Neural cell (in vitro differentiated cells): ENCODE data around the gene POLR3C. TPM values are rescaled to one million over a fixed set of nuclear protein-coding genes. Genes with fewer than 3 reads are reported as not detected.

ENCODE experiments used
- H2AFZ ChIP-seq: fragments of 200-600, 300-800 bp; sonication (generic), shearing (Covaris generic); 2 replicates; pipeline ENCODE4 v1.6.0; 2014; ENCODE audit warnings: low read depth, mild to moderate bottlenecking, antibody characterized with exemption, low read length, moderate library complexity
- H3F3A ChIP-seq: fragments of 200-600 bp; shearing (Covaris generic); 2 replicates; pipeline ENCODE4 v1.6.1; 2016; ENCODE audit warnings: mild to moderate bottlenecking, moderate library complexity, mixed read lengths, antibody characterized with exemption, low read length; ENCODE audit not compliant: insufficient read depth, poor library complexity, severe bottlenecking
- H3K27ac ChIP-seq: fragments of 200-600, 300-800 bp; sonication (generic), shearing (Covaris generic); 2 replicates; pipeline ENCODE4 v1.5.1; 2014; ENCODE audit warnings: mild to moderate bottlenecking, low read length, moderate library complexity
- H3K27me3 ChIP-seq: fragments of 300-800, 200-600 bp; sonication (generic), shearing (Covaris generic); 2 replicates; pipeline ENCODE4 v1.6.0; 2014; ENCODE audit warnings: mild to moderate bottlenecking, low read depth, low read length, moderate library complexity; ENCODE audit not compliant: insufficient read depth
- H3K36me3 ChIP-seq: fragments of 300-800, 200-600 bp; sonication (generic), shearing (Covaris generic); 2 replicates; pipeline ENCODE4 v1.5.1; 2014; ENCODE audit warnings: mild to moderate bottlenecking, antibody characterized with exemption, low read length, moderate library complexity; ENCODE audit not compliant: insufficient read depth
- H3K4me2 ChIP-seq: fragments of 300-800, 200-600 bp; sonication (generic), shearing (Covaris generic); 2 replicates; pipeline ENCODE4 v1.6.0; 2014; ENCODE audit warnings: mild to moderate bottlenecking, low read length
- H3K4me3 ChIP-seq: fragments of 300-800, 200-600 bp; sonication (generic), shearing (Covaris generic); 2 replicates; pipeline ENCODE4 v1.5.1; 2014; ENCODE audit warnings: mild to moderate bottlenecking, low read length, moderate library complexity
- H3K79me2 ChIP-seq: fragments of 200-600 bp; shearing (Covaris generic); replicated peaks from 2 replicates; pipeline ENCODE4 v1.6.0; 2014; ENCODE audit warnings: mild to moderate bottlenecking, low read length, moderate library complexity; ENCODE audit not compliant: insufficient read depth
- H3K9ac ChIP-seq: fragments of 300-800, 200-600 bp; sonication (generic), shearing (Covaris generic); 2 replicates; pipeline ENCODE4 v1.6.1; 2016; ENCODE audit warnings: mild to moderate bottlenecking, low read length, mixed read lengths
- H3K9me2 ChIP-seq: fragments of 200-600 bp; shearing (Covaris generic); 2 replicates; pipeline ENCODE4 v1.6.1; 2016; ENCODE audit warnings: mild to moderate bottlenecking, low read length, mixed read lengths; ENCODE audit not compliant: insufficient read depth
- H3K9me3 ChIP-seq: fragments of 200-600, 300-800 bp; sonication (generic), shearing (Covaris generic); 2 replicates; pipeline ENCODE4 v1.6.1; 2016; ENCODE audit warnings: mild to moderate bottlenecking, mixed run types, low read length, moderate library complexity, mixed read lengths
- H4K20me1 ChIP-seq: fragments of 200-600 bp; shearing (Covaris generic); 2 replicates; pipeline ENCODE4 v1.6.1; 2016; ENCODE audit warnings: mild to moderate bottlenecking, mixed run types; ENCODE audit not compliant: insufficient read depth
- CTCF ChIP-seq: fragments of 450-650 bp; IDR thresholded peaks from 2 replicates; pipeline ENCODE4 v1.5.1; 2014; ENCODE audit warnings: antibody characterized with exemption, mild to moderate bottlenecking, moderate library complexity; ENCODE audit not compliant: poor library complexity, severe bottlenecking
- EP300 ChIP-seq: fragments of 450-650 bp; conservative IDR thresholded peaks from 2 replicates; pipeline ENCODE4 v1.6.1; 2014; ENCODE audit warnings: antibody characterized with exemption, mild to moderate bottlenecking, moderate library complexity; ENCODE audit not compliant: poor library complexity, severe bottlenecking
- MXI1 ChIP-seq: fragments of 450-650 bp; conservative IDR thresholded peaks from 2 replicates; pipeline ENCODE4 v1.6.1; 2014; ENCODE audit warnings: antibody characterized with exemption, mild to moderate bottlenecking; ENCODE audit not compliant: poor library complexity, severe bottlenecking
- REST ChIP-seq: IDR thresholded peaks from 2 replicates; pipeline ENCODE4 v1.6.1; 2012; ENCODE audit warnings: borderline replicate concordance
- TAF1 ChIP-seq: IDR thresholded peaks from 2 replicates; pipeline ENCODE4 v1.6.1; 2012; ENCODE audit warnings: low read depth
- polyA plus RNA-seq: library from polyadenylated mRNA; depleted of rRNA; stranded (reverse); fragments of >200 nt; gene quantifications from 2 replicates; pipeline ENCODE4 v1.2.3, GENCODE V29; 2014

The POLR3C gene
- polyA plus RNA-seq, 1 donor from 2014 or later = 30.1 TPM

- H3K36me3 ChIP-seq = no peaks in the 10 kb centered on the region
- H4K20me1 ChIP-seq = no peaks in the 10 kb centered on the region
- TF ChIP-seq REST (no peak), EP300 (no peak), MXI1 (no peak)
- no peaks in the 10 kb centered on the region for H3K27me3 ChIP-seq
- no peak overlapping the region for H3K9ac ChIP-seq
- H3K79me2 ChIP-seq = peaks cover 5% of the 10 kb centered on the region
- H3K27ac ChIP-seq = no peak overlapping the region
- no peaks in the 10 kb centered on the region for H3F3A ChIP-seq
- no peaks in the 10 kb centered on the region for H3K9me3 ChIP-seq
- peak overlapping the region; percentile 94 for H3K4me3 ChIP-seq
- H3K9me2 ChIP-seq = no peaks in the 10 kb centered on the region
- peak overlapping the region; percentile 47 for H3K4me2 ChIP-seq
- no peak overlapping the region for H2AFZ ChIP-seq
Measured at GRCh38 chr1:145857170-145857569, 33.2 kb downstream of the POLR3C start.

- no peaks in the 10 kb centered on the region for H4K20me1 ChIP-seq
- H3F3A ChIP-seq = no peaks in the 10 kb centered on the region
- peak overlapping the region; percentile 68 for H3K27ac ChIP-seq
- no peaks in the 10 kb centered on the region for H3K9me2 ChIP-seq
- no peaks in the 10 kb centered on the region for H3K9me3 ChIP-seq
- H3K4me3 ChIP-seq = peak overlapping the region; percentile 94
- H3K4me2 ChIP-seq = peak overlapping the region; percentile 47
- H3K9ac ChIP-seq = peak overlapping the region; percentile 81
- H2AFZ ChIP-seq = peak overlapping the region; percentile 74
- no peaks in the 10 kb centered on the region for H3K27me3 ChIP-seq
- TF ChIP-seq MXI1 (peak; percentile 0), CTCF (no peak)
- H3K79me2 ChIP-seq = peaks cover 5% of the 10 kb centered on the region
- no peaks in the 10 kb centered on the region for H3K36me3 ChIP-seq
Measured at GRCh38 chr1:145858238-145858900, 34.4 kb downstream of the POLR3C start.

GRCh38 chr1:145858901-145859490 lies 35.0 kb downstream of the POLR3C start, which contains the start of gene PIAS3:
TSS of gene PIAS3 (minus strand) at chr1:145859081. CDS start at chr1:145858990, 91 bp downstream.
- Histone ChIP-seq H4K20me1 (no peaks in the 10 kb centered on the region), H3K9me2 (no peaks in the 10 kb centered on the region), H3K9ac (peak within 1 kb of the TSS; percentile 81), H3K27me3 (no peaks in the 10 kb centered on the region), H3K36me3 (no peaks in the 10 kb centered on the region), H3F3A (no peaks in the 10 kb centered on the region), H3K27ac (peak within 1 kb of the TSS; percentile 68), H3K4me3 (peak within 1 kb of the TSS; percentile 94), H3K9me3 (no peaks in the 10 kb centered on the region), H2AFZ (peak within 1 kb of the TSS; percentile 74), H3K4me2 (peak within 1 kb of the TSS; percentile 47), H3K79me2 (peaks cover 5% of the 10 kb centered on the region)
- TF ChIP-seq MXI1 (peak; percentile 5), TAF1 (peak; percentile 72), REST (no peak)
